WTC11 (cell line): ENCODE data around the gene ALKBH1. TPM values are rescaled to one million over a fixed set of nuclear protein-coding genes. Genes with fewer than 3 reads are reported as not detected.

Experiments
- ATAC-seq: fragments of 200-7000 bp; cut with Tn5 transposase; 2 replicates; pipeline ENCODE4 v1.10.0; 2021; ENCODE audit warnings: mild to moderate bottlenecking, moderate library complexity
- CTCF ChIA-PET: fragments of 300-600 bp; sonication (Branson Sonifier 250); formaldehyde crosslinking; loops from one replicate; lab custom pipeline; 2021; ENCODE audit warnings: antibody characterized with exemption; lab: Charles Lee
- POLR2A ChIA-PET: fragments of 350-600 bp; sonication (Branson Sonifier 250); formaldehyde crosslinking; loops from one replicate; lab custom pipeline; 2021; ENCODE audit warnings: antibody characterized with exemption; lab: Charles Lee
- DNase-seq: peaks from one replicate; pipeline ENCODE4 v3.0.0; 2021; ENCODE audit warnings: low spot score
- H3K27ac Mint-ChIP-seq: 2 replicates; pipeline ENCODE4 v1.8.0; 2021; ENCODE audit warnings: mixed read lengths
- H3K27me3 Mint-ChIP-seq: 2 replicates; pipeline ENCODE4 v1.8.0; 2021; ENCODE audit warnings: low read depth, mild to moderate bottlenecking, moderate library complexity, mixed read lengths
- H3K36me3 Mint-ChIP-seq: 2 replicates; pipeline ENCODE4 v1.8.0; 2021; ENCODE audit warnings: mixed read lengths
- H3K4me1 Mint-ChIP-seq: 2 replicates; pipeline ENCODE4 v1.8.0; 2022; ENCODE audit warnings: mixed read lengths
- H3K4me3 Mint-ChIP-seq: 2 replicates; pipeline ENCODE4 v1.8.0; 2021; ENCODE audit warnings: mild to moderate bottlenecking, moderate library complexity, mixed read lengths
- H3K9me3 Mint-ChIP-seq: 2 replicates; pipeline ENCODE4 v1.8.0; 2021; ENCODE audit warnings: mixed read lengths
- AR ChIP-seq: fragments of 250-450 bp; sonication (Bioruptor Pico); IDR thresholded peaks from 2 replicates; pipeline ENCODE4 v1.9.0; 2021; ENCODE audit warnings: mild to moderate bottlenecking
- ATF2 ChIP-seq: sonication (generic); formaldehyde crosslinking; IDR thresholded peaks from 2 replicates; pipeline ENCODE4 v1.8.1; 2022; ENCODE audit warnings: low read depth, missing genetic modification reagents, borderline replicate concordance
- CREM ChIP-seq: sonication (generic); formaldehyde crosslinking; IDR thresholded peaks from 2 replicates; pipeline ENCODE4 v1.8.1; 2022; ENCODE audit warnings: mild to moderate bottlenecking, missing genetic modification reagents, moderate library complexity
- ELF4 ChIP-seq: sonication (generic); formaldehyde crosslinking; IDR thresholded peaks from 2 replicates; pipeline ENCODE4 v1.8.1; 2022; ENCODE audit warnings: low read depth, mild to moderate bottlenecking, moderate library complexity, missing genetic modification reagents
- GRHL2 ChIP-seq: fragments of 250-450 bp; sonication (Bioruptor Pico); IDR thresholded peaks from 2 replicates; pipeline ENCODE4 v1.8.0; 2022; ENCODE audit warnings: mild to moderate bottlenecking, moderate library complexity; ENCODE audit not compliant: insufficient replicate concordance, severe bottlenecking
- GTF2I ChIP-seq: fragments of 250-450 bp; sonication (Bioruptor Pico); conservative IDR thresholded peaks from 2 replicates; pipeline ENCODE4 v1.4.0; 2021; ENCODE audit warnings: mild to moderate bottlenecking
- IRF2 ChIP-seq: sonication (generic); formaldehyde crosslinking; IDR thresholded peaks from 2 replicates; pipeline ENCODE4 v1.8.0; 2022; ENCODE audit warnings: low read depth, missing genetic modification reagents, borderline replicate concordance
- JAZF1 ChIP-seq: fragments of 250-450 bp; sonication (Bioruptor Pico); IDR thresholded peaks from 2 replicates; pipeline ENCODE4 v1.9.0; 2021; ENCODE audit warnings: moderate library complexity, mild to moderate bottlenecking, inconsistent platforms
- NR1H2 ChIP-seq: sonication (generic); formaldehyde crosslinking; IDR thresholded peaks from 2 replicates; pipeline ENCODE4 v1.9.0; 2021; ENCODE audit warnings: mild to moderate bottlenecking, moderate library complexity, missing genetic modification reagents
- OVOL2 ChIP-seq: fragments of 250-450 bp; sonication (Bioruptor Pico); IDR thresholded peaks from 2 replicates; pipeline ENCODE4 v1.9.0; 2021; ENCODE audit warnings: mild to moderate bottlenecking, borderline replicate concordance
- PRDM15 ChIP-seq: sonication (generic); formaldehyde crosslinking; IDR thresholded peaks from 2 replicates; pipeline ENCODE4 v1.8.0; 2022; ENCODE audit warnings: missing genetic modification reagents
- PRRX2 ChIP-seq: fragments of 250-450 bp; sonication (Bioruptor Pico); IDR thresholded peaks from 2 replicates; pipeline ENCODE4 v1.8.0; 2021; ENCODE audit warnings: mild to moderate bottlenecking
- RELA ChIP-seq: sonication (generic); formaldehyde crosslinking; IDR thresholded peaks from 2 replicates; pipeline ENCODE4 v1.8.1; 2022; ENCODE audit warnings: missing genetic modification reagents, mild to moderate bottlenecking, borderline replicate concordance
- TP53 ChIP-seq: sonication (generic); formaldehyde crosslinking; IDR thresholded peaks from 2 replicates; pipeline ENCODE4 v1.8.1; 2023; ENCODE audit warnings: mild to moderate bottlenecking, missing genetic modification reagents
- ZNF423 ChIP-seq: fragments of 250-450 bp; sonication (Bioruptor Pico); IDR thresholded peaks from 2 replicates; pipeline ENCODE4 v2.1.2; 2022; ENCODE audit warnings: mild to moderate bottlenecking, moderate library complexity
- total RNA-seq: library from RNA; stranded (reverse); gene quantifications from 3 replicates; pipeline ENCODE4 v1.2.3, GENCODE V29; 2021
- TF ChIP-seq, protein P1 (sequence below): fragments of 250-450 bp; sonication (Bioruptor Pico); conservative IDR thresholded peaks from 2 replicates; pipeline ENCODE4 v1.9.0; 2021; ENCODE audit warnings: mild to moderate bottlenecking
- TF ChIP-seq, protein P2 (sequence below): fragments of 250-450 bp; sonication (Bioruptor Pico); IDR thresholded peaks from 2 replicates; pipeline ENCODE4 v1.9.0; 2021; ENCODE audit warnings: moderate library complexity, mild to moderate bottlenecking, inconsistent platforms, borderline replicate concordance
- TF ChIP-seq, protein P3 (sequence below): sonication (generic); formaldehyde crosslinking; IDR thresholded peaks from 2 replicates; pipeline ENCODE4 v1.8.0; 2023; ENCODE audit warnings: missing genetic modification reagents, mild to moderate bottlenecking, borderline replicate concordance

Gene ALKBH1
- total RNA-seq, 1 experiment from 2014 or later = 18.8 TPM

DNA sequence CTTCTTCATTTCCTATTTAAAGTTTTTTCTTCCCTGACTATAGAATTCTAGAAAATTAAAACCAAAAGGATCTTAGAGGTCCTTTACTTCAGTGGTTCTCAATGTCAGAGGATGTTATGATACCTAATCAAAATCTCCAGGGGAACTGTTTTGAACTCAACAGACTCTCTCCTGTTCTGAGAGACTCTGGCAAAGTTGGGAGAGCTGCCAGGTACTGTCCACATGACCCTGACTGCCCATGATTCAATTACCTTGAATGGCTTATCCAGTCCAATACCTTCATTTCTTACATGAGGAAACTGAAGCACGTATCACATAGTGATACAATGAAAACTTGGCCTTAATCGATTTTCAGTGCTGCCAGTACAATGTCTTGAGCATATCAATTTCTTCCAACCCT lies 16.6 kb downstream of the ALKBH1 start:
- Mint-ChIP-seq H3K27me3 (no peaks in the 10 kb centered on the region), H3K27ac (peak overlapping the region; percentile 44), H3K9me3 (no peaks in the 10 kb centered on the region), H3K36me3 (peaks cover 27% of the 10 kb centered on the region), H3K4me3 (no peak overlapping the region), H3K4me1 (peaks cover 18% of the 10 kb centered on the region)
- no peak for ATAC-seq
- TF ChIP-seq ELF4 (no peak), ZNF423 (CRISPR knock-in tag) (no peak), PRRX2 (CRISPR knock-in tag) (no peak)
- TF ChIP-seq, protein P1, sequence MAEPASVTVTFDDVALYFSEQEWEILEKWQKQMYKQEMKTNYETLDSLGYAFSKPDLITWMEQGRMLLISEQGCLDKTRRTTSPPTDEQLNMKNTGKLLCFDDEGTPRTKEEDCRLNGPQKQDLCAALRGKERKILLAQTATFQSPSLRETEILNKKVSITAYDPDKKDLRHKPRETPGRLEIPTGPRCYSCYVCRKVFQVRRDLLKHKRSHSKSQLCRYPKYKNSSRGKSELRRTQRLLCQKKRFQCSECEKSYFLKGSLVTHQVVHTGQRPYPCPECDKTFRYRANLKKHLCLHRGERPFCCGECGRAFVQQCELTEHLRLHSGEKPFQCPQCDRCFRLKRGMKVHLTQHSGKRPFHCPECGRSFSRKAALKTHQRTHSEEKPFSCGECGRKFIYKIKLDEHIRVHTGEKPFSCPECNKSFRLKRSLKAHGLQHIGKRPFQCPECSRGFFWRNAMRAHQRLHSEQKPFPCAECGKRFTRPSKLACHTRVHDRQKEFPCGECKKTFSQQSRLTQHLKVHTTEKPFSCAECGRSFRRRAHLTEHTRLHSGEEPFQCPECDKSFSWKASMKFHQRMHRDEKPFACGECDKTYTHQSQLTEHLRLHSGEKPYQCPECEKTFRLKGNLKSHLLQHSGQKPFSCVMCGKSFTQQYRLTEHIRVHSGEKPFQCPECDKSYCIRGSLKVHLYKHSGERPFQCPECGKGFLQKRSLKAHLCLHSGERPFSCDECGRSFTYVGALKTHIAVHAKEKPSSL (CRISPR knock-in tag) = no peak
- no peak for DNase-seq
- ChIA-PET POLR2A (no interaction called here), CTCF (no interaction called here)

DNA sequence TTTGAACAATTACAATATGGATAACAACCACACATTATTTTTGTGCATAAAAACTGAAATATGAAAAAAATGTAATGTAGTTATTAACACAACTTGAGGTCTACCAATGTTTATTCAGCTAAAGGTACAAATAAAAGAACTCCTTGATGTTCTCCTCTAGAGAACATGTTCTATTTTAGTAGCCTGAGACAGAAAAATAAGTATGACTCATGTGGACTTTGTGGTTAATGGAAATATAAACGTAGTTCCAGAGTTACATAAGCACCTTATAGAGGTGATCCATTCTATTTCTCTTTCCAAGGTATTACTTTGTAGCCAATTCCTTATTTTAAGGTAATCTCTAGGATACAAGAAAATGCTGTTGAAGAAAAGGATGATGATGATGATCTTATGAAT lies 25.7 kb downstream of the ALKBH1 start:
- POLR2A ChIA-PET = no interaction called here
- Mint-ChIP-seq H3K4me1 (no peaks in the 10 kb centered on the region), H3K27me3 (no peaks in the 10 kb centered on the region), H3K27ac (no peak overlapping the region), H3K36me3 (peaks cover 7% of the 10 kb centered on the region), H3K4me3 (no peak overlapping the region), H3K9me3 (no peaks in the 10 kb centered on the region)
- ATAC-seq = no peak
- CTCF ChIA-PET = no interaction called here
- DNase-seq = no peak
- TF ChIP-seq JAZF1 (CRISPR knock-in tag) = no peak
- TF ChIP-seq NR1H2 (CRISPR knock-in tag) = no peak
- TF ChIP-seq CREM = no peak
- TF ChIP-seq ATF2 (CRISPR knock-in tag) = no peak
- no peak for TF ChIP-seq OVOL2 (CRISPR knock-in tag)
- TF ChIP-seq TP53 = no peak
- TF ChIP-seq PRDM15 (CRISPR knock-in tag) = no peak
- no peak for TF ChIP-seq RELA (CRISPR knock-in tag)
- TF ChIP-seq, protein P2, sequence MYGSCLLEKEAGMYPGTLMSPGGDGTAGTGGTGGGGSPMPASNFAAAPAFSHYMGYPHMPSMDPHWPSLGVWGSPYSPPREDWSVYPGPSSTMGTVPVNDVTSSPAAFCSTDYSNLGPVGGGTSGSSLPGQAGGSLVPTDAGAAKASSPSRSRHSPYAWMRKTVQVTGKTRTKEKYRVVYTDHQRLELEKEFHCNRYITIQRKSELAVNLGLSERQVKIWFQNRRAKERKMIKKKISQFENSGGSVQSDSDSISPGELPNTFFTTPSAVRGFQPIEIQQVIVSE (CRISPR knock-in tag) = no peak
- TF ChIP-seq GTF2I (CRISPR knock-in tag) = no peak
- TF ChIP-seq AR (CRISPR knock-in tag) = no peak
- TF ChIP-seq IRF2 = no peak
- TF ChIP-seq GRHL2 (CRISPR knock-in tag) = no peak
- TF ChIP-seq, protein P3, sequence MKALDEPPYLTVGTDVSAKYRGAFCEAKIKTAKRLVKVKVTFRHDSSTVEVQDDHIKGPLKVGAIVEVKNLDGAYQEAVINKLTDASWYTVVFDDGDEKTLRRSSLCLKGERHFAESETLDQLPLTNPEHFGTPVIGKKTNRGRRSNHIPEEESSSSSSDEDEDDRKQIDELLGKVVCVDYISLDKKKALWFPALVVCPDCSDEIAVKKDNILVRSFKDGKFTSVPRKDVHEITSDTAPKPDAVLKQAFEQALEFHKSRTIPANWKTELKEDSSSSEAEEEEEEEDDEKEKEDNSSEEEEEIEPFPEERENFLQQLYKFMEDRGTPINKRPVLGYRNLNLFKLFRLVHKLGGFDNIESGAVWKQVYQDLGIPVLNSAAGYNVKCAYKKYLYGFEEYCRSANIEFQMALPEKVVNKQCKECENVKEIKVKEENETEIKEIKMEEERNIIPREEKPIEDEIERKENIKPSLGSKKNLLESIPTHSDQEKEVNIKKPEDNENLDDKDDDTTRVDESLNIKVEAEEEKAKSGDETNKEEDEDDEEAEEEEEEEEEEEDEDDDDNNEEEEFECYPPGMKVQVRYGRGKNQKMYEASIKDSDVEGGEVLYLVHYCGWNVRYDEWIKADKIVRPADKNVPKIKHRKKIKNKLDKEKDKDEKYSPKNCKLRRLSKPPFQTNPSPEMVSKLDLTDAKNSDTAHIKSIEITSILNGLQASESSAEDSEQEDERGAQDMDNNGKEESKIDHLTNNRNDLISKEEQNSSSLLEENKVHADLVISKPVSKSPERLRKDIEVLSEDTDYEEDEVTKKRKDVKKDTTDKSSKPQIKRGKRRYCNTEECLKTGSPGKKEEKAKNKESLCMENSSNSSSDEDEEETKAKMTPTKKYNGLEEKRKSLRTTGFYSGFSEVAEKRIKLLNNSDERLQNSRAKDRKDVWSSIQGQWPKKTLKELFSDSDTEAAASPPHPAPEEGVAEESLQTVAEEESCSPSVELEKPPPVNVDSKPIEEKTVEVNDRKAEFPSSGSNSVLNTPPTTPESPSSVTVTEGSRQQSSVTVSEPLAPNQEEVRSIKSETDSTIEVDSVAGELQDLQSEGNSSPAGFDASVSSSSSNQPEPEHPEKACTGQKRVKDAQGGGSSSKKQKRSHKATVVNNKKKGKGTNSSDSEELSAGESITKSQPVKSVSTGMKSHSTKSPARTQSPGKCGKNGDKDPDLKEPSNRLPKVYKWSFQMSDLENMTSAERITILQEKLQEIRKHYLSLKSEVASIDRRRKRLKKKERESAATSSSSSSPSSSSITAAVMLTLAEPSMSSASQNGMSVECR (CRISPR knock-in tag) = no peak
